ENCODE measurements around the gene CACNA1B.
"Not testable (repeated sequence)": the region's sequence is repeated elsewhere in the genome, so short reads cannot be mapped to it uniquely, and the experiment has no call there.

Gene CACNA1B

DNA sequence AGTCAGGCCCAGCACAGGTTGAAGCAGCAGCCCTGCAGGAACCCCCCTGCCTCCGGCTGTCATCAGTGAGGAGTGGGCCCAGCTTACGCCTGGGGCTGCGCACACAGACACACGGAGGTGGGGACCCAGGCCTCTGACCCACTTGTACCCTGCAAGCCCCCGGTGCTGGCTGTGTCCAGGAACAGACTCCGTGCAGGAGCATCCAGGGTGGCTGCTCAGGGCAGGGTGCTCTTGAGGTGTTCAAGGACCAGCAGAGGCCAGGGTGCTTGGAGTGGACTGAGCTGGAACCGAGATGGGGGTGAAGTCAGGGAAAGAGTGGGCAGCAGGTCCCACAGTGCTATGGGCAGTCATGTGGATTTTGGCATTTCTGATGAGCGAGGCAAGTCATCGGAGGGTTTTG is 199.5 kb downstream of the CACNA1B start:
- no peak for DNase-seq

DNA sequence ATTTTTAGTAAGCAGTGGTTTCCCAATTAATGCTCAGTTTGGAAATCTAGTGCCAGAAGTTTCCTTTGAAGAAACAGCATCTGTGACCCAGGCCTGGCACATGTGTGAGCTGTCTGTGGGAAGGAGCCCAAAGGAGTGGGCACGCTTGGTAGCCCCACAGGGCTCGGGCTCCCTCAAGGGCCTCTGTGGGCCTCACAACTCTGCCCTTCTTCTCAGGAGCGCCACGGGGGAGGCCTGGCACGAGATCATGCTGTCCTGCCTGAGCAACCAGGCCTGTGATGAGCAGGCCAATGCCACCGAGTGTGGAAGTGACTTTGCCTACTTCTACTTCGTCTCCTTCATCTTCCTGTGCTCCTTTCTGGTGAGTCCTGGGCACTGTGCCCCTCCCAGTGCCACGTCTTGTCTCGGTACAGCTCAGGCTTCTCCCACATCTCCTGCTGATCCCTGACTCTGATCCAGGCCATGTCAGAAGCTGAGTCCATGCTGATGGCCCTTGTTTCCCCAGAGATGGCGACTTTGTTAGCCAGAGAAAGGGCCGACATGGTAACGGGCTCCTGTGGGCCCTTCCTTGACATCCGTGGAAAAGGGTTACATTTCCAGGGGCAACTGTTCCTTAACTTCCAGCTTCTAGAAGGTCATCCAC is 200.4 kb downstream of the CACNA1B start:
- DNase-seq = no peak

DNA sequence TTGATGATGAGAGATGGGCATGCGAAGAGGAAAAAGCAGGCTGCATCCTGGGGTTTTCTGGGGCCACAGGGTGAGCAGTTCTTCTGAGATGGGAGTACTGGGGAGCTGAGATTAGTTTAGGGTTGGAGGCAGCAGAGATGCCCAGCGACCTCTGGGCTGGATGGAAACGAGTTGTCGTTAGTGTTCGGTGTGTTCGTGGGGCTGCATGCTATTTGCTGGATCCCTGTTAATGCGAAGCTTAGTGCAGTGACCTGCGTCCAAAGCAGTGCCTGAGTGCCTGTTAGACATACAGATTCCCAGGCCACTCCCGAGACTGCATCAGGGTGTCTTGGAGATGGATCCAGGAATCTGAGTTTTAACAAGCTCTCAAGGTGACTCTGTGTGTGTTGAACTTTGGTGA is 201.3 kb downstream of the CACNA1B start:
- no peak for DNase-seq

DNA sequence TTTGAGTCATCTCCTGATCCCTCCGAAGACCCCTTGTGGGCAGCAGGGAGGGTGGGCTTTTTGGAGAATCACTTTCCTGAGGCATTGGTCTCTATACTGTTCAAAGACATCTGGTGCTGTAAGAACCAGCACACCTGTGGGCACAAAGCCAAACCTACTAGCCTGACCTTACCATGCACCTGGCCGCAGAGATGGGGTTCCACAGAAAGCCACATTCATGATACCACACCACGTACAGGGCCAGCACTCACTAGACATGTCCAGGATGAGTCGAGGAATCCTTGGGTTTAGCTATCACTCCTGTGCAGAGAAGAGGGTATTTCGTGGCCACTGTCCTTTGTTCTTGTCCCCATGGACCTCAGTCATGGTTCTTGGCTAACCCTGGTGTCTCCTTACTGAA is 203.4 kb downstream of the CACNA1B start:
- no peak for DNase-seq

DNA sequence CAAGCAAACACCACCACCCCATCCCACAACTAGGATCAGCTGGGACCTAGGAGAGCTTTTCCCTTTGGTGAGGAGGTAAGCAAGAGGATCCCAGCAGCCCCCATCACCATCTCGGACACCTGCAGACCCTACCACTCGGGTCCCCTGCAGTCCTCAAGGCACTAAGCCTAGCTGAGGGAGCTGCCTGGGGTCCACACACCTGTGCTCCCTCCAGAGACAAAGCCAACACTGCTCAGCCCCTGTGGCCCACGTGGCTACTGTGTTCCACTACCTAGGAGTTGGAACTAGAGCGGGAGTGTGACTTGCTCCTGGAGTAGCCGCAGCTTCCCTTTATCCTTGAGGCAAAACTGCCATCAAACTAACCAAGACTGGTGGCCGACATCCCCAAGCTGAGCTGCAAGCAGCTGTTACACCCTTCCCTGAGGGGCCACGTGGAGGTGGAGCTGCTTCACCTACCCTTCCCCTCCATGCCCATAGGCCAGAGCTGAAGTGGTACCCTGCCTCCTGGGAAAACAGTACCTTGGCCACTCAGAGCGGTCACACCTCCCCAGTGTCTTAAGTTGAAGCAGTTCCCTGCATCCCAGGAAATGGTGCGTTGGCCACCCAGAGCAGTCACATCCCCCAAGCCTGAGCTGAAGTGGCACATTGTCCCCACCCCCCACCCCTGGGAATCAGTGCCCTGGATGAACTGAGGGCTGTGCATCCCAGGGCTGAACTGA is 205.5 kb downstream of the CACNA1B start:
- no peak for DNase-seq

DNA sequence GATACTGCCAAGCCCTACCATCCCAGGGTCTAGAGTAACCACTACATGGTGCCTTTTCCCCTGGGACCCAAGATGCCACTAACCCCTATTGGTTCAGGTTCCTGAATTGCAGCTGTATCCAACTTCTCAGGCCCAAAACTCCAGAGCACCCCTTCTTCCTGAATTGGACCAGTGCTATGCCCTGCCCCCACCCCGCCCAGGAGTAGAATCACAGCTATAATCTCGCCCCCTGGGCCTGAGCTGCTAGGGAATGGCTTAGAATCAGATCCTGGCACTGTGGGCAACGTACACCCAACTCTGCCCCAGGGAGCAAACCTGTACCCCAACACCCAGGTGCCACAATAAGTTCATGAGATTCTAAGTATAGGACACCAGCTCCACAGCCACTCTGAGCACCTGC is 206.3 kb downstream of the CACNA1B start:
- no peak for DNase-seq

DNA sequence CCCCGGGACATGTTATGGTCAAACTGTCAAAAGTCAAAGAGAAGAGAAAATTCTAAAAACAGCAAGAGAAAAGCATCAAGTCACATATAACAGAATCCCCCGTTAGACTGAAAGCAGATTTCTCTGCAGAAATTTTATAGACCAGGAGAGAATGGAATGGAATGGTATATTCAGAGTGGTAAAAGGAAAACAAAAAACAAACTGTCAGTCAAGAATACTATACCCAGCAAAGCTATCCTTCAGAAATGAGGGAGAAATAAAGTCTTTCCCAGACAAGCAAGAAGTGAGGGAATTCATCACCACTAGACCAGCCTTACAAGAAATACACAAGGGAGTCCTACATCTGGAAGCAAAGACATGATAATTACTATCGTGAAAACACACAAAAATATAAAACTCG is 208.0 kb downstream of the CACNA1B start:
- DNase-seq = no peak

DNA sequence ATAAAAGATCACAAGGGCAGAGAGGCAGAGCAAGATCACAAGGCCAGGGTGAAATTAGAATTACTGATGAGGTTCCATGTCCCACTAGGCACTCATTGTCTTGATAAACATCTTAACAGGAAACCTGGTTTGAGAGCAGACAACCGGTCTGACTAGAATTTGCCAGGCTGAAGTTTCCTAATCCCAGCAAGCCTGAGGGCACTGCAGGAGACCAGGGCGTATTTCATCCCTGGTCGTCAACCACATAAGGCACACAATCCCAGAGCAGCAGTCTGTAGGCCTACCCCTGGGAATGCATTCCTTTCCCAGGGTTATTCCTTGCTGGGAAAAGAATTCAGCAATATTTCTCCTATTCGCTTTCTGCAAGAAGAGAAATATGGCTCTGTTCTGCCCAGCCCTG is 214.5 kb downstream of the CACNA1B start:
- not testable (repeated sequence) for DNase-seq

DNA sequence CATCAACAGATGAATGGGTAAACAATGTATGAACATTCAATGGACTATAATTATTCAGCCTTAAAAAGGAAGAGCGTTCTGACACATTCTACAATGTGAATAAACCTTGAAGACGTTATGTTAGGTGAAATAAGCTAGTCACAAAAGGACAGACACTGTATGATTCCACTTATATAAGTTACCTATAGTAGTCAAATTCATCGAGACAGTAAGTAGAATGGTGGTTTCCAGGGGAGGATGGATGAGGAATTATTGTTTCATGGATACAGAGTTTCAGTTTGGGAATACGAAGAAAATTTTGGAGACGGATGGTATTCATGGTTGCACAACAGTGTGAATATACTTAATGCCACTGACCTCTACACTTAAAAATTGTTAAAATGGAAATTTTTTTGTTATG is 216.4 kb downstream of the CACNA1B start:
- DNase-seq = no peak

DNA sequence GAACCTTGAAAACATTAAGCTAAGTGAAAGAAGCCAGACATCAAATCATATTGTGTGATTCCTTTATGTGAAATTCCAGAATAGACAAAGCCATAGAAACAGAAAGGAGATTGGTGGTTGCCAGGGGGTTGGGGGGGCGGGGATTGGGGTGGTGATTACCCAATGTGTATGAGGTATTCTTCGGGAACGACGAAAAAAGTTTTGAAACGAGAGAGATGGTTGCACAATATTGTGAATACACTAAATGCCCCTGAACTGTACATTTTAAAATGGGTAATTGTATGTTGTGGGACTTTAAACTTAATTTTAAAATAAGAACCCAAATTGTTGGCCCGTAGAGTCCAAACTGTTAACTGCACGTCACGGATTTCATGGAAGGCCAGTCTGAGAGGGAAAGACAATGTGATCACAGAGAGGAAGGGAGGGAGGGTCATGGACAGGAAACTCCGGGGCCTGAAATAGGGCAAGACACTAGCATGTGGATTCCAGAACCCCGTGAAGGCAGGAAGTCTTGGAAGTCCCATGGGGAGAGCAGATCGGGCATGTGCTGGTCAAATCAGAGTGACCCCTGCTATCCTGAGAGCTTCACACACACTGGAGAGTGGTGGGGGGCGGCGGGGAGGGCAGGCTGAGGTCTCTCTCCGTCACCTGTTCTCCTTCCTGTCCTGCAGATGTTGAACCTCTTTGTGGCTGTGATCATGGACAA is 218.4 kb downstream of the CACNA1B start:
- DNase-seq = no peak

DNA sequence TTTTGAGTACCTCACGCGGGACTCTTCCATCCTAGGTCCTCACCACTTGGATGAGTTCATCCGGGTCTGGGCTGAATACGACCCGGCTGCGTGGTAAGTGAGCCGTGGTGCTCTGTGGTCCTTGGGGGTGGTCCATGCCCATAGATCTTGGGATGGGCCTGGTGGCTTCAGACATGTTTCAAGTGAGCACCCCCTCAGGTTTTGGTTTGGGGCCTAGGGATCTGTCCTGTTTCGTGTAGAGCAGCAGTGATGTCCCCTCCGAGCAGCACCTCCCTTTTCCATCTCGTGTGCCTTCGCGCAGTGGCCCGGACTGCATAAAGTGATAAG is 218.9 kb downstream of the CACNA1B start:
- no peak for DNase-seq

DNA sequence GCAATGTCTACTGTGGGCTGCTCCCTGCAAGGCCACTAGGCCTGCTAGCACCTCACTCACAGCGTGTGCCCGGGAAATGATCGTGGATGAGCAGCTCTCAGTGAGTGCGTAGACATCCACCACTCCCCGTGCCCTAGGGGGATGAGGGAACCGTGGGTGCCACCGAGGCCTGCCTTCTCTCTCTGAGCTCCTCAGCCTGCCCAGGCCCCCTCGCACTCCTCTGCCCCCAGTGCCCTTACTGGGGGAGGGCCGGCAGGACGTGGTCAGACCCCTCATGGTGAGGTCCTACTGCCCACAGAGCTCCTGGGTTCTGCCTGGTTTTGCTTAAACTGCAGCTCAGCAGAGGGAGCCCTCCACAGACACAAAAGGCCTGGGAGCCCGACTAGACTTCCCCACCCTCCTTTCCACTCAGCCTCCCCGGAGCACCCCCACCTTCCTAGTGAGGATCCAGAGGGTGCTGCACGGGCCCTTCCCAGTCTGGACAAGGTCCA is 220.0 kb downstream of the CACNA1B start:
- DNase-seq = no peak

DNA sequence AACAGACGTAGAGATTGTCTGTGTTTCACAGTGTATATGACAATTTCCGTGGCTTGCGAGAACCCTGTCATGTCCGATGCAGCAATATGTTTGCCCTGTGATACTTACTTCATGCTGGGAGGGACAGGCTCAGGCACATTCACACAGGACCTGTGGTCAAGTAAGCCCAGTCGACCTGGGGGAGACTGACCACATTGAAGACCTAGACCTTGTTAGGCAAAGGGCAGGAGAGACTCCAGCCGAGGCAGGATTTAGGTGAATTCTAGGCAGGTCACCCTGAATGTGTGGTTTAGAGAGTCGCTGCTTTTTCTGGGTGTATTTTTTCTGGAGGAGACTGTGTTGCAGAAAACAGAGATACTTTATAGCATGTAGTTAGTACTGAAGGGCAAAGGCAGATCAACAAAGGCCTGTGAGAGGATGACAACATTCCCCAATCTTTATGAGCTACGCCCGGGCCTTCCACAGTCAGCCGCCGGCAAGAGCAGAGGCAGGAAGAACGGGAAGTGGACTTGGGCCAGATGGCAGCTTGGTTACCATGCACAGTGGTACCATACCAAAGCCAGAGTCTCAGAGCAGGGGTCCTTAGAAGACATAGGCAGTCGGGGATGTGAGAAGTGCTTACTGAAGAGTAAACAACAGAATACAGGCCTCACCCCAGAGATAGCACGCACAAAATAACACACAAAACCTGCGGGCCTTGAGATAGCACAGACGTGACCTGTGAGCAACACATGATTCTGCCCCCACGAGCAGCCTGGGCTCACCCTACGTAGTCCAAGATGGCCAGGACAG is 220.7 kb downstream of the CACNA1B start:
- no peak for DNase-seq

DNA sequence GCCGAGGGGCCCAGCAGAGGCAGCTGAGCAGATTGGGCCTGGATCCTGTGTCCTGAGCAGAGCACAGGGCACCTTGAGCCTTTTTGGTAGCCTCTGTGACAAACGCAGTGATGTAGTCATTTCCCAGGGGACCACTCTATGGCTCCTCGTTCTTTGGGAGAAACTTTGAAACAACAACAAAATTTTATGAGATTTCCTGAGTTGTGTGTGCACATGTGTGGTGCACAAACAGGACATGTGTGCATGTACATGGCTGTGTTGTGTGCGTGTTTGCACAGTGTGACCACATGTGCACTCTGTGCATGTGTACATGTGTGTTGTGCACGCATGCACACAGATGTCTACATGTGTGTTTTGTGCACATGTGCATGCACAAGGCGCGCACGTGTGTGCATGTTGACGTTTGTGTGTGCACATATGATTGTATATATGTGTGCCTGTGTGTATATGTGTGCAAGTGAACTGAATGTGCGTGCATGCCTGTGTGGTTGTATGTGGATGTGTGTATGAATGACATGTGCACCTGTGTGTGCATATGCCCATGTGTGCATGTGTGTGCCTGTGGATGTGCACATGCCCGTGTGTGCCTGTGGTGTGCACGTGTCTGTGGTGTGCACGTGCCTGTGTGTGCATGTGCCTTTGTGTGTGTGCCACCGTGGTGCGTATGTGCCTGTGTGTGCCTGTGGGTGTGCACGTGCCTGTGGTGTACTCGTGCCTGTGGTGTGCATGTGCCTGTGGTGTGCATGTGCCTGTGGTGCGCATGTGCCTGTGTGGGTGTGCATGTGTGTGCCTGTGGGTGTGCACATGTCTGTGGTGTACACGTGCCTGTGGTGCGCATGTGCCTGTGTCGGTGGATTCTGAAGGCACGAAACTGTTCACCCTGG is 221.6 kb downstream of the CACNA1B start:
- DNase-seq = no peak

DNA sequence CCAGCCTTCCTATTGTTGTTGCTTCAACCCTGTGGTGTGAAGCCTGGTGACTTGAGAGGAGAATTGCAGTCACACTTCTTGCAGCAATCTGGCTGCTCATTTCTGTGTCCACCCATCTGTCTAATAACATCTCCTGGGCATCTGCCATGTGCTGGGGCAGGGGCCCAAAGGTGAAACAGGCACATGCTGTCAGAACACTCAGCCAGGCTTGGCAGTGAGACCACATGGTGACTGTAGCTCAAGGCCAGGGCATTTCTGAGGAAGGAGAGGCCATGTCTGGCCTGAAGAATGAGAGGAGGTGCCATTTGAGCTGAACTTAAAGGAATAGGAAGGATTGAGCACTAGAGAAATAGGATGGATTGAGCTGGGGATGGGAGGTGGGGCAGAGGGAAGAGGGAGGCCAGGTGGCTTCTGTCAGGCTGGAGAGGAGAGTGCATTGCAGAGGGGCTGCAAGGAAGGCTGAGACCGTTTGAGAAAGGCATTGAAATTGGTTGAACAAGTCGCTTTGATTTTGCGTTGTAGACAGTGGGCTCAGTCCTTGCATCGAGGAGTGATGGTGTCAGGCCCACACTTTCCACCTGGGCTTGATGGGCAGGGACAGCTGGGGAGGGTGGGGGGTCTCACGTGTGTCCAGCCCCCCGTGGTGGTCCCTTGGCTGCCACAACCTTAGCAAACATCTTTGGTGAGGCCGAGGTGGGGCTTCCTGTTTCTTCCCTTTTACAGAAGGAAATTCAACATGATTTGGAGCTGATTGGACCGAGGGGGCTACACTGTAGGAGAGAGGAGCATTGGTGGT is 222.4 kb downstream of the CACNA1B start:
- DNase-seq = no peak

DNA sequence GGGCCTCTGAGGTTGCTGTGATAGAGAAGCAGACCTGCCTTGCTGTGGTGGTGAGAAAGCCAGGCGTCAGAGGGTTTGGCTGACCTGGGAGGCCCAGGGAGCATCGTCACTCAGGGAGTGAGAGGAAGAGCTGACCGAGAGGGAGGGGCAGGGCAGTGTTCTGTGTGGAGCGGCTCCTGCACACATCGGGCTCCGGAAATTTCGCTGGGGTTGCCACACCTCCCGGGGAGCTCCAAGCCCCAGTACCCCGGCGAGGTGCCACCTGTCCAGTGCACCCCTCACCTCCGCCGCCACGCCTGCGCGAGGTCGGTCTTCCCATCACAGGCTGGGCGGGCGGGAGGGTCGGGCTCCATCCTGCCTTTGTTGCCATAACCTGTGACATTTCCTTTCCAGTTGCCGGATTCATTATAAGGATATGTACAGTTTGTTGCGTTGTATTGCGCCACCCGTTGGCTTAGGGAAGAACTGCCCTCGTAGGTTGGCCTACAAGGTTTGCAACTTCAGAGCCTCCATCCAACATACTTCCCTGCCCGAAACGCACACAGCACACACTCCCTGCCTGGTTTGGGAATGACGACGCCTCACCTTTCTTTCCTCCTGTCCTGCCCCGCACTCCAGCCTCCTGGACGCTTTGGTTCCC is 223.2 kb downstream of the CACNA1B start:
- no peak for DNase-seq

DNA sequence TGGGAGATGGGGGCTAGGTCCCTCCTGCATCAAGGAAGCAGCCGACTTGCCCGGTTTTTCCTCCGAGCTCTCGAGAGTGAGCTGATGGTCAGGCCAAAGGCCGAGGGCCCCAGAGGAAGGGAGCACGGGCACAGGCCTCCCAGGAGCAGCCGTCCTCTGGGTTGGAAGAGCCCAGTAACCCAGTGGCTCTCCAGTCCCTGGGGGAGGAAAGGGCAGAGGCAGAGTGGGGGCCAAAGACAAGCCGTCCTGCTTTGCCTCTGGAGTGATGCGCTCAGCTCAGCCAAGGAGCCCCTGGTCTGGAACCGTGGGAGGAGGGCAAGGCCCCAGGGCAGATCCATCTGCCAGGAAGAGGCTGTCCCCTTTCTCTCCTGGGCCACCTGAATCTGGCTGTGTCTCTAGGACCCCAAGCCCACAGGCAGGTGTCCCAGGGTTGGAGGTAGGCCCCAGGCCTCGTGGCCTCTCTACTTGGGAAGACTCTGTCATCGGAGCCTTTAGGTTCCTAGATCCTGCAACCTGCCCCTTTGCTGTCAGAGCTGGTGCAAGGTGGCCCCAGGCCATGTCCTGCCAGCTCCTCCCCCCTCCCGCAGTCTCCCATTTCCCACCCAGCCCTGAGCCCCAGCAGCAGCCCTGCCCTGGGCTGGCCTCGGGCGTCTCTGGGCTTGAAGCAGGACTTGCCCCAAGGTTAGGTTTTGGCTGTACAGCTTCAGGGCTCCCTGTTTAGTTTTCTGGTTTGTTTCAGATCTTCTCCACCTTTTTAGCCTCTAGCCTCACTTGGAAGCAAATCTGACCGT is 224.1 kb downstream of the CACNA1B start:
- DNase-seq = no peak

DNA sequence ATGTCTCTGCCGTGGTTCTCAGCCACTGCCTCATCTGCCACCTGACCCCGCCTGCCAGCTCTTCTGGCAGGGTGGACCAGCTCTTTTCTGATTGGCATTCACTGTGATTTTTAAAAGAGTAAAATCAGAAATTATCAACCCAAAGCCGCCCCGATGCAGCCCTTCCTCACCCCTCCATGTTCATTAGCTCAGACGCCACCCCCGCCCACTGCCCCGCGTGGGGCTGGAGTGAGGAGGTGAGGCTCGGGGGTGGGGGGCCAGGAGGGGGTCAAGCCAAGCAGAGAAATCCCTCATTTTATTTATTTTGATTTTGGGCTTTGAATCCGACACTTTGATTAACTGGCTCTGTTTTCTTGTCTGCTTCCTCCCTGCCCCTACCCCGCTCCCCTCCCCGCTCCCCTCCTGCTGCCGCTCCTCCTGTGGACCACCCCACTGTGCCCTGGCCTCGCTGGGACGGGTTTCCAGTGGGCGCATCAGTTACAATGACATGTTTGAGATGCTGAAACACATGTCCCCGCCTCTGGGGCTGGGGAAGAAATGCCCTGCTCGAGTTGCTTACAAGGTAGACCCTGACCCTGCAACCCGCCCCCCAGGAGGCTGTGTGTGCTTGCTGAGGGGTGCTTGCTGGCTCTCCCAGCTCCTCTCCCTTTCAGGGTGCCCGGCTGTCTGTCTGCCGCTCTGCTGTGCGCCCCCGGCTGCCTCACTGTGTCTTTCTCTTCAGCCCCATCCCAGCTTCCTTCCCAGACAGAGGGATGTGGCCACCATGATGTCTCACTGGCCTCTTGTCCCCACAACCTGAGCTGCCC is 224.9 kb downstream of the CACNA1B start:
- no peak for DNase-seq
